HG02938 (cell line): ENCODE data around the gene INAVA.
"Not testable (repeated sequence)": the region's sequence is repeated elsewhere in the genome, so short reads cannot be mapped to it uniquely, and the experiment has no call there.

Experiments
- ATAC-seq: cut with Tn5 transposase; IDR thresholded peaks from one replicate; pipeline ENCODE4 v1.9.1; 2021; ENCODE audit warnings: mild to moderate bottlenecking, moderate library complexity; ENCODE audit not compliant: unreplicated experiment

The INAVA gene

DNA sequence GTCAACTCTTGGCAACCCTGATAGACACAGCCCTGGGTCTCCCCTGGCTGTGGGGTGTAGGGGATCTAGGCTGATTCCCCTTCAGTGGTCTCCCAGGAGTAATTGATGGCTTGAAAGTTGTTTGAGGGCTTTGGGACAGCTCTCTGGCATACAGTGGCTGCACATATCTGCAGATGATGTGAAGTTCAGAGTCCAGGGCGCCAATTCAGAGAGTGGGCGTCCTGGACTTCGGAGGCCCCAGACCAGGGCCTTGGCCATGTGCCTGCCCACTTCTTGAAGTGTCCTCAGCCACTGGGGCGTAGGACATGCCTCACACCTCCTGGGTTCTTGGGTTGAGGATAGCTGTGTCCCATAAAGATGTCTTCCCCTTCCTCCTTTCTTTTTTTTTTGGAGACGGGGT, 2.6 kb downstream of the INAVA start:
- ATAC-seq: no peak

DNA sequence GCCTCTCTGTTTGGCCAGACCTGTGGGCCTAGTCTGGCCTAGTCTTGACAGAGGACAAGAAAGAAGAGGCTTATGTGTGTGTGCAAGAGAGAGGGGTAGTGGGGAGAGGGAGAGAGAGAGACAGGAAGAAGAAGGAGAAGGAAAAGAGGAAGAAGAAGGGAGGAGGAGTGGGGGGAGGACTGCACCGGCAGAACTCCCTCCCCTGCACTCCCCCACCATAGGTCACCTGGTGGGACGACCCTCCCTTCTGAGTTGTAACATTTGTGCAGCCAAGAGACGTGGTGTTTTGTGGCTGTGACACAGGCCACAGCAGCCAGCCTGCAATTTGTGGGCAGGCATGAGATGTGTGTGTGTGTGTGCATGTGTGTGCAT, 4.3 kb downstream of the INAVA start:
- ATAC-seq: no peak

DNA sequence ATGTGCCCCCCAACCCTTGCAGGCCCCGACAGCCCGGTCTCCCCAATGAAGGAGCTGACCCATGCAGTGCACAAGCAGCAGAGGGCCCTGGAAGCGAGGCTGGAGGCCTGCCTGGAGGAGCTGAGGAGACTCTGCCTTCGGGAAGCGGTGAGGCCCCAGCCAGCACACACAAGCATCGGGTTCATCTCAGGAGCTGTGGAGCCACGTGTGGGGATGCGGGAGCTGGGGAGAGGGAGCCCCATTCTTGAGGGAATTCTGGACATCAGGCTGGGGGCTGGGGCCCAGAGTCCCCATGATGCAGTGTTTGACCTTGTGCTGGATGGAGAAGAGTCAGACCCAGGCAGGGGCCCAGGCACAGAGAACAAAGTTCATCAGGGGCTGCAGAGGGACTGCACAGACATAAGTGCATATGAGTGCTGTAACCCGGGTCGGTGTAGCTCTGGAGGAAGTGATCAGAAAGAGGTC, 4.8 kb downstream of the INAVA start:
- ATAC-seq: no peak

DNA sequence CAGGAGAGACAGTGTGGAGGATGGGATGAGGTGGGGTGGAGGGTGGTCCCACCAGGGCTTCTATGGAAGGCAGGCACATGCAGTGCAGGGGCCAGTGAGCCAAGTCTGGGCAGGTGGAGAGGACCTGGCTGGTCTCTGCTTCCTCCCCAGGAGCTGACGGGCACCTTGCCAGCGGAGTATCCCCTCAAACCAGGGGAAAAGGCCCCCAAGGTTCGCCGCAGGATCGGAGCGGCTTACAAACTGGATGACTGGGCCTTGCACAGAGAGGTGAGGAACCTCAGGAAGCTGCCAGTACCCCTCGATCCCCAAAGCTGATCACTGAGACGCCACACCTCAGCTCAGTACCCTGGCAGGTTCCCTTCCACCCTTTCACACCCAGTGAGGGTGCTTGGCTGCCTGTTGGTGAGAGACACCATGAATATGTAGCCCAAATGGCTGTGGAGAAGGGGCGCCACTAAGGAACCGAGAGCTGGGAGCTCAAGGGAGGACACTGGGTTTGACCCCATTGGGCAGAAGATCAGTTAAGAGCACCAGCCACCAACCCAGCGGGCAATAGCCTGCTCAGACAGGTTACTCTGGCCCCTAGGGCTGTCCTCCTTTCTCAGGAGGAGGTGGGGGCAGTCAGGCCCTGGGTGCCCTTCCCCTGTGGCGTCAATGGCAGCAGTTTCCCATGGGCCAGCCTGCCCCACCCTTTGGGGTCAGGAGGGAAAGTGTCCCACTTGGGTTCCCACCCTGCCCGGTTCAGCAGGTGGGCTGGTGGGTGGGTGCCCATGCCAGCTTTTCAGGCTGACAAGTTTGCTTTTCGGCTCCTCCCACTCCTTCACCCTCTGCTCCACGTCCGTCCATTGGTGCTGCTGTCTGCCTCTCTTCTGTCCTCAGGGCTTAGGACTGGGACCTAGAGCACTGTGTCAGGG, 5.5 kb downstream of the INAVA start:
- ATAC-seq: no peak

DNA sequence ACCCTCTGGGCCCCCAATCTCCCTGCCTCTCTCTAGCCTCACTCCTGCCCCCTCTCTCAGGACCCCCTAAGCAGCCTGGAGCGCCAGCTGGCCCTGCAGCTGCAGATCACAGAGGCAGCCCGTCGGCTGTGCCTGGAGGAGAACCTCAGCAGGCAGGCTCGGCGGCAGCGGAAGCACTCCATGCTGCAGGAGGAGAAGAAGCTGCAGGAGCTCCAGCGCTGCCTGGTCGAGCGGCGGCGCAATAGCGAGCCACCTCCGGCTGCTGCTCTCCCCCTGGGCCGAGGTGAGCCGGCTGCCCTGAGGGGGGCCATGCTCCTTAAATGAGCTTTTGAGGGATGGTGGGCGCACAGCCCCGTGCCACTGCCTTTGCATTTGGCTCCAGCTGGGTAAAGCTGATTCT, 6.2 kb downstream of the INAVA start:
- no peak for ATAC-seq

DNA sequence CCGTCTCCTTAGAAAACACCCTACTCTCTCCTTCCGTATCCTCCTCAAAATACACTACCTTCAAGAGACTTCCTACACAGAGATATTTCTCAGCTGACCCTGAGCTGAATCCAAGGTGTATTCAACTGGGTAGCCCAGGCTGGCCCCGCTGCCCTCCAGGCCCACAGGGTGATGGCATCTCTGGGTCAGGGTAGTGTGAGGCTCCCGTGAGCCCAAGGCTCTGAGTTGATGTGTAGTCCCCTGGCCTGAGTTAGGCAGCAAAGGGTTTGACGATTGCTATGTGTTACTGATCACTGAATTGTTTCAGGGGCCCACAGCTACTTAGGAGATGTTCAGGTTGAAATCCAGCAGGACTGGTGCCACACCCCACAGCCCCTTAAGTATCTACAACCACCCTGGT, 6.7 kb downstream of the INAVA start:
- ATAC-seq: no peak

DNA sequence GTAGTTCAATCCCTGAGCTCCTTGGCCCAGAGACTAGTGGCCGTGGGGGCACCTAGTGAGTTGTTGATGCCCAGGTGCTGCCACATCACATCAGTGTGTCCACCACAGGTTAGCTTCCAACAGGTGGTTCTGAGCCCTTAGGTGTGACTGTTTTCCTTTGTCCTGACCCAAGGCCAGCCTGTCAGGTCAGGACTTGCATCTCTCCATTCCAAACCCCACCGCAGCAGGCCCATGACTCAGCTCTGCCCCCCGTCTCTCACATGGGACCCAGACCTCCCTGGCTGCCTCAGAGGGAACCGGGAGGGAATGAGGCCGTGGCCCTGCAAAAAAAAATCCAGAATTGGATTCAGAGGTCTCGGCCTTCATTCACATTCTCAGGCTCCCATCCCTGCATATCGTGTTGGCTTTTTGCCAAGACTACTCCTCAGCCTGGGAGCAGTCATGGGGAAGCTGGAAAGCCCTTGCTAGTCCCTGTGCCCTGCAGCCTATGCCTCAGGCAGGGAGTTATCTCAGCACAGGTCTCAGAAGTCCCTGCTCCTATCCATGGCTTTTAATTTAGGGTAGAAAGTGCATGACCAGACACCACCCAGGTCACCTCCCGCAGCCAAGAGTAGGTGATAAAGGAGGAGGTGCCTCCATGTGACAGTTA, 7.2 kb downstream of the INAVA start:
- ATAC-seq: no peak

DNA sequence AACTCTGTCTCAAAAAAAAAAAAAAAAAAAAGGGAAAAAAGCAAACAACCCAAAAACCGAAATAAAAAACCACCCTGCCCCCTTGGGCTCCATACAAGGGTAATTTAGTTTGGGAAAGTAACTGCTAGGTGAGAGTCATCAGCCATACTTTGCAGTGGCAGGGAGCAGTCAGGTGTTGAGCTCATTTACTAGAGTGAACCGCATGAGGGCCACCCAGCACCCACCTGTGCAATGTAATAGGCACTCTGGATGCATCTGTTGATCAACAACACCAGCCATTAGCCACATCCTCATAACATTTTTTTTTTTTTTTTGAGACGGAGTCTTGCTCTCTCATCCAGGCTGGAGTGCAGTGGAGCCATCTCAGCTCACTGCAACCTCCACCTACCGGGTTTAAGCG, 9.1 kb downstream of the INAVA start:
- no peak for ATAC-seq

DNA sequence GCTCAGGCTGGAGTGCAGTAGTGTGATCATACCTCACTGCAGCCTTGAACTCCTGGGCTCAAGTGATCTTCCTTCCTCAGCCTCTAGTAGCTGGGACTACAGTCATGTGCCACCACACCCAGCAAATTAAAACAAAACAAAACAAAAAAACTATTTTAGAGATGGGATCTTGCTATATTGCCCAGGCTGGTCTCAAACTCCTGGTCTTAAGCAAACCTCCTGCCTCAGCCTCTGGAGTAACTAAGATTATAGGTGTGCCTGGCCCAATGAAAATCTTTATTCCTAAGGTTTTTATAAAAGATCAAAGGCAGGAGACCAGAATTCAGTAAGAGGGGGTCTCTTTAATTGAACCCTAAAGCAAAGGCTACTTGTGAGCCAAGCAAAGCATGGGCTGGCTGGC, 10.1 kb downstream of the INAVA start:
- ATAC-seq: no peak

DNA sequence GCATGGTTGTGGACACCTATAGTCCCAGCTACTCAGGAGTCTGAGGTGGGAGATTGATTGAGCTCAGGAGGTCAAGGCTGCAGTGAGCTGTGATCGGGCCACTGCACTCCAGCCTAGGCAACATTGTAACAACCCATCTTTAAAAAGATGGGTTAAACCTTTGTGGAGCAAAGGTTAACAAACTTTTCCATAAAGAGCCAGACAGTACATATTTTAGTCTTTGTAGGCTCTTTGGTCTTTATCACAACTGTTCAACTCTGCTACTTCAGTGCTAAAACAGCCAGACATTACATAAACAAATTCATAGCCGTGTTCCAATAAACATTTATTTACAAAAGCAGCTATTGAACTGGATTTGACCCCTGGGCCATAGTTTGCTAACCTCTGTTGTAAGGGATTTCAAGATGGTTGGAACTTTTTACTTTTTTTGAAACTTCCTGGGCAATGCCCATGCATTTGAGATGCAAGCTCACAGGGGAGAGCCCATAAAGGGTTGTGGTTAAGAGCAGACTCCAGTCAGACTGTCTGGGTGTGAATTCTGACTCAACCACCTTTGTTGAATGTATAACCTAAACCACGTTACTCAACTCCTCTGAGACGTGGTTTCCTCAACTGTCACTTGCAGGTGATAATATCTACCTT, 10.8 kb downstream of the INAVA start:
- ATAC-seq: no peak

DNA sequence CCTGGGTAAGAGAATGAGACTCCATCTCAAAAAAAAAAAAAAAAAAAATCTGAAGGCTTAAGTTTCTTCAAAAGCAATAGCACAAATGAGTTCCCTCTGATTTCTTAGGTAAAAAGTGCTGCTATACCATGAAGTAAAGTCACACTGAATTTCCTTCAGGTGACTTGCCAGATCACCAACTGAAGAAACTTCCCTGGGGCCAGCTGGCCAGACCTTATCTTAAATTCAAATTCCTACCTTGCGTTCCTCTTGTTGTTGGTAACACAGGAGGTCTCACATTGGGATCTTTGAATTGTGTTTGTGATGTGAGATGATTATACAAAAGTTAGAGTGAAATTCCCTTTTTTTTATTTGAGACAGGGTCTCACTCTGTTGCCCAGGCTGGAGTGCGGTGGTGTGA, 11.8 kb downstream of the INAVA start:
- no peak for ATAC-seq

DNA sequence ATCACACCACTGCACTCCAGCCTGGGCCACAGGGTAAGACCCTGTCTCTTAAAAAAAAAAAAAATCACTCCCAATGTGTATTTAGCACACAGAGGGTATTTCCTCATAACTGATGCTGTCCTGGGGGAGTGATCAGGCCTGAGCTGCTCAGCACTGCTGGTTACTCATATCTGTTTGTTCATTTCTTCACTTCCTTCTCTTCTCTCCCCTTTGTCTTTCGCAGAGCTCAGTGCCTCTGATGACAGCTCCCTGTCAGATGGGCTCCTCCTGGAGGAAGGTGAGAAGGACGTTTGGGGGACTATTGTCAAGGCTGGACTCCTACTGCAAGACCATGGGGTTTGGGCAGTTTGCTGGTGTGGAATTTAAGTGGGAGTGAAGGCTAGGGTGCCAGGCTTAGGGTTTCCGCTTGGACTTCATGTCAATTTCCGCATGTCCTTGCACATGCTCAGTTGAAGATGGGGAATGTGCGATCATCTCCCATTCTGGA, 13.0 kb downstream of the INAVA start:
- peak; percentile 71 for ATAC-seq

DNA sequence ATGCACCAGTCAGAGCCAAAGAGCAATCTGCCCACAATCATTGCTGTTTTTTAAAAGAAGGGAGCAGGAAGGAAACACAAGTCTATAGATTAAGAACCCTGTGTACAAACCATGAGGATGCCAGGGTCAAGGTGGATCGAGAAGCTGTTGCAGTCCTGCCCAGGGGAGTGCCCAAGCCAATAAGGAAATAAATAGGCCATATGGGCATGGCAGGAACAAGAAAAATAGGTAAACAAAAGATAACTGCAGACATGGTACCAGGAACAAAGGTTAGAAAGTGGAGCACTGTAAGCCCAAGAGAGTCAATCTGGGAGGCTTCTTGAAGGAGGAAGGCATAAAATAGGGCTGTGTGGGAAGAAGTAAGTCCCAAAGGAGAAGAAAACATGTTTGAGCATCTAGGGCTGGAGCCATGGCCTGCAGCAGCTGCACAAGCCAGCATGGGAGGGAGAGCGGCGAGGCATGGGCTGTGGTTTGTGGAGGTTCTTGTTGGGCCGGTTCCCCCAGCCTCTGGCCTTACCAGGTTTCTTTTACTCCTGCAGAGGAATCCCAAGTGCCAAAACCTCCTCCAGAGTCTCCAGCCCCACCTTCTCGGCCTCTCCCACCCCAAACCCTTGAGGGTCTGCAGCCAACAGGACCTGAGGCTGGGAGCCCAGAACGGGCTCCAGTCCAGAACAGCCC, 13.6 kb downstream of the INAVA start:
- ATAC-seq: no peak

DNA sequence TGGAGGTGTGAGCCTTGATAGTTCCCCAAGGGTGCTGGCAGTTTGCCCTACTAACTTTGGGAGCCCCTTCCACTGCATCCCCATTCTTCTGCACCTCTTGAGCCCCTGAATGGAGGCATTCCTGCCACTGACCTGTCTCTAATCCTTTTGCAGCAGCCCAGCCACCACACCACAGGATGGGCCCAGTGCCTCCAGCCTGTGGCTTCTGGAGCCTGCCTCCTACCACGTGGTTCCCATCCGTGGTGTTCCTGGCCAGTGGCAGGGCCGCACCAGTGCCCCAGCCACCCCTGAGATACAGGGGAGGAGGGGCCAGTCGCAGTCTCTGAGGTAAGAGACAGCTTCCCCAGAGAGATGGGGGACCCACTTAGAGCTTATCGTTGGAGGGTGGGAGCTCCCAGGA, 14.4 kb downstream of the INAVA start:
- no peak for ATAC-seq

DNA sequence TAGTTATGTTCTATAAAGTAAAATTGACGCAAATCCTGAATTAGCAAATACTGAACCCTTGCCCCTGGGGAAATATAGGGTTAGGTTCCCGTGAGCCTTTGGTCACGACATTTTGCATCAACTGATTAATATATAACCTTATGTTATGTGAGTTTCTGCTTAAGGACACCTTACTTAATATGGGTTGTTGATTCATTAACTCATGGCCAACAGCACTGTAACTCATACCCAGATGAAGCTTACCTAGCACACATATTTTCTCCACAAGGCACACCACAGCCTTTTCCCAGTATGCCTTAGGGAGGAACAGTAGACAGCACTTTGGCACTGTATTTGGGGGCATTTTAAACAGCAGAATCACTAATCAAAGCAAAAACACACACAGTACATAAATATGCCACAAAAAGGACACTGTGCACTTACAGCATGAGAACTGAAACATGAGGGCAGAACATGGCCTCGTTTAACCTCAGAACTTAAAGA, 15.1 kb downstream of the INAVA start:
- peak; percentile 43 for ATAC-seq

DNA sequence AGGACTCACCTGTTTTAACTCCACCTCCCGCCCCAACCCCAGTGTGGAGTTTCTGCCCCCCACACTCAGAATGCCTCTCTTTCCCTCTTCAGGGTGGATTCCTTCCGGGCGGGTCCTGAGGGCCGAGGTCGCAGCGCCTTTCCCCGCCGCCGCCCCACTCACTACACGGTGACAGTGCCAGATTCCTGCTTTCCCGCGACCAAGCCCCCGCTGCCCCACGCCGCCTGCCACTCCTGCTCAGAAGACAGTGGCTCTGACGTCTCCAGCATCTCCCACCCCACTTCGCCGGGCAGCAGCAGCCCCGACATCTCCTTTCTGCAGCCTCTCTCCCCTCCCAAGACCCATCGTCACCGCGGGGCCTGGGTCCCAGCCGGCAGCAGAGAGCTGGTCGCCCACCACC, 16.7 kb downstream of the INAVA start:
- ATAC-seq: no peak

DNA sequence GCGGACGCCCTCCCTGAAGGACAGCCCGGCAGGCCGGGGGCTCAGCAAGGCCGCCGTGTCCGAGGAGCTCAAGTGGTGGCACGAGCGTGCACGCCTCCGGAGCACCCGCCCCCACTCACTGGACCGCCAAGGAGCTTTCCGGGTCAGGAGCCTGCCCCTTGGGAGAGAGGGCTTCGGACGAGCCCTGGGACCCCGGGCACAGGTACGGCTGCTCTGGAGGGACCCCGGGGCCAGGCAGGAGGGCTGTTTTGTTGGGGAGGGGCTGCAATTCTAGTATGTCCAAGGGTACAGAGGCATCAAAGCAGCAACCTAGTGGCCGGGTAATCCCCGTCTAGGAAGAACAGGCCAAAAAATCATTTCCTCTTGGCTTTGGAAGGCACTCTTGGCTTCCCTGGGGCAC, 17.2 kb downstream of the INAVA start:
- ATAC-seq: not testable (repeated sequence)

DNA sequence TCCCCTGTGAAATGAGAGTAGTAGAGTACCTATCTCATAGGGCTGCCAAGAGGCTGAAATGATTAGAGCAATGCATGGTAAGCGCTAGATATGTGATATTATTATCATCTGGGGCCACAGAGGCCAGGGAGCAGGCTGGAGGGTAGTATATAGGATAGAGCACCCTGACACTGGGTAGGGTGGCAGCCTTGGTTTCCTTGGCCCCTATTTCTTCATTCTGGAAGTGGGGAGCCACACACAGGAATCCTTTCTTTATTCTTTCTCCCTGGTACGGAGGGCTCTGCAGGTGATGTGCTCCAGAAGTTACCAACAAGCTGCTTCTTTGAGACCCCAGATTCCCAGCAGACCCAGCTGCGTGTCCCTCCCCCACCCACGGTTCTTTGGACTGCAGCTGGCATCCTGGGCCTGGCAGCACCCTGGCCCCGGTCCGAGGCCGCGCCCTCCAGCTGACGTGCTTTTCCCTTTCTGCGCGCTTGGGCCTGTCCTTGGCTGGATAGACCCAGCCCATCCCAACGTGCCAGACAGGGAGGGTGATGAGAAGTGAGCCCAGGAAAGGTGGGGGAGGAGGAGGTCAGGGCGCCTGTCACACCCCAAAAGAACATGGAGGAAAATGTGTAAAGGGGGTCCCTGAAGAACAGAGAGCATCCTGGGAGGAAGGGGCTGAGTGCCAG, 18.2 kb downstream of the INAVA start:
- no peak for ATAC-seq

DNA sequence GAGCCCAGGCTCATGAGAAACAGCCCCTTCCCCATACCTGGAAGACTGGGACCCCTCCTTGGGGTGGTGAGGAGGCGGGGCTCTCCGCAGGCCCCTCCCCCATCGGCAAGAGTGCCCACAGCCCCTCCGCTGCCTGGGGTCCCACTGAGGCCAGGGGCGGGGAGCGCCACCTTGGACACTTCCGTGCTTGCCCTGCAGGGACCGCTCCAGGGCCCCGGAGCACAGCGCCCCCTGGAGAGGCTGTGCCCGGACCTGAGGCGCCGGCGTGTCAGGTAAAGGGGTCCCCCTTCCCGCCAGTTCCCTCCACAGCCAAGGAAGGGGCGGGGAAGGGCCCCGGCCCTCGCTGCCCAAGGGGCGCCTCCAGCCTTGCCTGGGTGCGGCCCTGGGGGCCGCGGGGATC, 21.5 kb downstream of the INAVA start:
- ATAC-seq: no peak

DNA sequence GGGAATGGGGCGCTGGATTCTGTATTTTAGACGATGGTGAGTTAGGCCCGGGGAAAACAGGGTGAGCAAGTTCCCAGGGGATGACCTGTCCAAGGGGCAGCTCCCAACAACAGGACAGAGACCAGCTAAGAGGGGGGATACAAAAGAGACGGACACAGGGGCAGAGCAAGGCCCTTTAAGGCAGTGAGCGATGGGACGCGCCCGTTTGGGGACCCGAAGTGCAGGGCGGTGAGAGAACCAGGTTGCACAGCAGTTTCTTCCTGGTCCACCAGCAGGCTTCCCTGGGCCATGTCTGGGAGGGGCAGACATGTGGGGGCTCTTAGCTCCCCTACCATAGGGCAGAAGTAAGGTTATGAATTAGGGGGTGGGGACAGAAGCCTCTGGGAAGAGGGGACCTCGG, 22.0 kb downstream of the INAVA start:
- ATAC-seq: no peak
